Lung (tissue), 12 donors: ENCODE results near the gene RALGPS1. TPM values are rescaled to one million over a fixed set of nuclear protein-coding genes. Genes with fewer than 3 reads are reported as not detected.

Source experiments
- ATAC-seq: fragments of 200-7000 bp; cut with Tn5 transposase; one replicate; pipeline ENCODE4 v1.9.1; 2020; ENCODE audit warnings: moderate number of reproducible peaks; ENCODE audit not compliant: insufficient read depth, low FRiP score
- DNase-seq, 3 donors: peaks; one replicate each; pipeline ENCODE4 v3.0.0-alpha.2; 2013 to 2017
- H3K27ac ChIP-seq, 2 donors: one replicate each; pipeline ENCODE4 v1.5.1; 2013; ENCODE audit warnings: mild to moderate bottlenecking in 2 of 2, moderate library complexity in 2 of 2, control low read depth in 1 of 2, inconsistent platforms in 1 of 2, low read depth in 1 of 2, low read length in 1 of 2
- H3K27me3 ChIP-seq, 3 donors: one replicate each; pipeline ENCODE4 v1.5.1; 2013; ENCODE audit warnings: low read length in 2 of 3; ENCODE audit not compliant: control insufficient read depth in 3 of 3, insufficient read depth in 3 of 3
- H3K36me3 ChIP-seq, 4 donors: one replicate each; pipeline ENCODE4 v1.5.1; 2013; ENCODE audit warnings: low read length in 4 of 4, mild to moderate bottlenecking in 1 of 4, moderate library complexity in 1 of 4; ENCODE audit not compliant: control insufficient read depth in 4 of 4, insufficient read depth in 4 of 4
- H3K4me1 ChIP-seq, 5 donors: one replicate each; pipeline ENCODE4 v1.5.1; 2013; ENCODE audit warnings: low read length in 5 of 5, mild to moderate bottlenecking in 2 of 5, moderate library complexity in 1 of 5; ENCODE audit not compliant: control insufficient read depth in 5 of 5, insufficient read depth in 5 of 5
- H3K4me3 ChIP-seq: one replicate; pipeline ENCODE4 v1.5.1; 2013; ENCODE audit warnings: mild to moderate bottlenecking, control low read depth, moderate library complexity
- H3K9ac ChIP-seq, 2 donors: one replicate each; pipeline ENCODE4 v1.5.1; 2013; ENCODE audit warnings: low read length in 2 of 2, control low read depth in 1 of 2; ENCODE audit not compliant: insufficient read depth in 1 of 2
- H3K9me3 ChIP-seq, 4 donors: one replicate each; pipeline ENCODE4 v1.5.1; 2013; ENCODE audit warnings: low read length in 3 of 4, mild to moderate bottlenecking in 1 of 4, moderate library complexity in 1 of 4; ENCODE audit not compliant: control insufficient read depth in 4 of 4, insufficient read depth in 3 of 4
- CTCF ChIP-seq: IDR thresholded peaks from 2 replicates; pipeline ENCODE4 v1.5.1; 2012; ENCODE audit warnings: mild to moderate bottlenecking; ENCODE audit errors: control extremely low read depth, extremely low read depth
- WGBS, 2 donors: extraction: QIAGEN DNeasy Blood & Tissue Kit; methylation state at CpG; one replicate each; pipeline ENCODE4 v1.1.7; 2013; 5-methylcytosine and 5-hydroxymethylcytosine counted together
- polyA plus RNA-seq, 2 donors: library from polyadenylated mRNA; stranded (reverse); fragments of 200-250 nt; gene quantifications; one replicate each; pipeline ENCODE4 v1.2.1, GENCODE V29; 2013
- total RNA-seq, 2 donors: library from RNA; depleted of rRNA in 1 of 2; stranded (reverse); fragments of >200 nt in 1 of 2; gene quantifications; one replicate each; pipeline ENCODE4 v1.2.1, GENCODE V29; 2014 to 2021
- donor health status: control.
- donor health status: control.
- donor health status: Bipolar disorder and iron deficiency.
- donor health status: healthy.
- donor health status: DM: yes; HTN: yes; CAD: no.

Gene RALGPS1
- total and polyA plus RNA-seq, 4 donors: 3.5 to 30.3 (median 11.9) TPM

- Histone ChIP-seq H3K4me3 (no peak overlapping the region), H3K4me1 (peaks cover 0 to 20% (median 3%) of the 10 kb centered on the region in 5 donors), H3K27me3 (no peaks in the 10 kb centered on the region), H3K36me3 (no peaks in the 10 kb centered on the region), H3K9ac (no peak overlapping the region), H3K27ac (no peak overlapping the region), H3K9me3 (no peaks in the 10 kb centered on the region)
- ATAC-seq (no peak), DNase-seq (peak in 2 of 3 donors; percentile 73 to 82)
- WGBS, 2 donors: 82 to 85% methylated on average over 2 of the region's 2 CpGs
- TF ChIP-seq CTCF: no peak
Observed at GRCh38 chr9:127147251-127147650, 232.7 kb downstream of the RALGPS1 start.

GRCh38 chr9:127148014-127148413 is 233.4 kb downstream of the RALGPS1 start:
- Histone ChIP-seq H3K9me3 (no peaks in the 10 kb centered on the region), H3K4me1 (peaks cover 0 to 14% (median 3%) of the 10 kb centered on the region in 5 donors), H3K27me3 (no peaks in the 10 kb centered on the region), H3K4me3 (no peak overlapping the region), H3K9ac (no peak overlapping the region), H3K36me3 (no peaks in the 10 kb centered on the region), H3K27ac (no peak overlapping the region)
- 94 to 96% methylated on average over 5 of the region's 5 CpGs for WGBS, 2 donors
- DNase-seq (no peak), ATAC-seq (no peak)
- no peak for TF ChIP-seq CTCF

GRCh38 chr9:127149010-127149409 is 234.4 kb downstream of the RALGPS1 start:
- no peak overlapping the region for H3K9ac ChIP-seq
- peaks cover 0 to 13% (median 3%) of the 10 kb centered on the region in 5 donors for H3K4me1 ChIP-seq
- ATAC-seq: no peak
- no peaks in the 10 kb centered on the region for H3K9me3 ChIP-seq
- no peaks in the 10 kb centered on the region for H3K36me3 ChIP-seq
- no peak overlapping the region for H3K4me3 ChIP-seq
- no peak for TF ChIP-seq CTCF
- no peak for DNase-seq
- no peak overlapping the region for H3K27ac ChIP-seq
- 97% methylated on average over 7 of the region's 7 CpGs for WGBS, 2 donors
- no peaks in the 10 kb centered on the region for H3K27me3 ChIP-seq
